ENCODE data around the gene CD33.

CD33 gene

GRCh38 chr19:51195616-51196015 lies 29.3 kb upstream of the CD33 start:
- H3K4me3 ChIP-seq (ENCODE audit: low read length), result no peak overlapping the region
- DNase-seq (ENCODE audit: low read depth), result no peak
- no peak for TF ChIP-seq CTCF (IDR thresholded peaks at IDR 0.05; ENCODE audit: insufficient read depth, low read depth, low read length, missing control alignments)

- DNase-seq (ENCODE audit: low read depth), result no peak
- TF ChIP-seq CTCF (IDR thresholded peaks at IDR 0.05; ENCODE audit: insufficient read depth, low read depth, low read length, missing control alignments), result no peak
- H3K4me3 ChIP-seq (ENCODE audit: low read length), result no peak overlapping the region
Measured at GRCh38 chr19:51196181-51196580, 28.7 kb upstream of the CD33 start.

- H3K4me3 ChIP-seq (ENCODE audit: low read length), result no peak overlapping the region
- no peak for DNase-seq (ENCODE audit: low read depth)
- TF ChIP-seq CTCF (IDR thresholded peaks at IDR 0.05; ENCODE audit: insufficient read depth, low read depth, low read length, missing control alignments), result no peak
Measured at GRCh38 chr19:51198641-51199040, 26.2 kb upstream of the CD33 start.

GRCh38 chr19:51200071-51200666 lies 24.7 kb upstream of the CD33 start:
- no peak for DNase-seq (ENCODE audit: low read depth)

GRCh38 chr19:51201712-51202111 lies 23.2 kb upstream of the CD33 start:
- DNase-seq (ENCODE audit: low read depth), result no peak
- no peak for TF ChIP-seq CTCF (IDR thresholded peaks at IDR 0.05; ENCODE audit: insufficient read depth, low read depth, low read length, missing control alignments)
- H3K4me3 ChIP-seq (ENCODE audit: low read length), result no peak overlapping the region

More at GRCh38 chr19:51200071-51200666, 24.7 kb upstream of the CD33 start:
- TF ChIP-seq CTCF (IDR thresholded peaks at IDR 0.05; ENCODE audit: insufficient read depth, low read depth, low read length, missing control alignments), result no peak
- H3K4me3 ChIP-seq (ENCODE audit: low read length), result no peak overlapping the region

GRCh38 chr19:51203916-51204315 lies 21.0 kb upstream of the CD33 start:
- no peak for DNase-seq (ENCODE audit: low read depth)
- H3K4me3 ChIP-seq (ENCODE audit: low read length), result no peak overlapping the region
- TF ChIP-seq CTCF (IDR thresholded peaks at IDR 0.05; ENCODE audit: insufficient read depth, low read depth, low read length, missing control alignments), result no peak

- DNase-seq (ENCODE audit: low read depth), result no peak
- no peak for TF ChIP-seq CTCF (IDR thresholded peaks at IDR 0.05; ENCODE audit: insufficient read depth, low read depth, low read length, missing control alignments)
- no peak overlapping the region for H3K4me3 ChIP-seq (ENCODE audit: low read length)
Measured at GRCh38 chr19:51204321-51204720, 20.6 kb upstream of the CD33 start.
